Testis (tissue), 2 donors: ENCODE data around the gene MAP2K3.

ENCODE experiments used
- POLR2A ChIP-seq: fragments of 450-650 bp; IDR thresholded peaks from one replicate; pipeline ENCODE4 v1.6.1; 2017; ENCODE audit warnings: antibody characterized with exemption, mild to moderate bottlenecking, moderate library complexity
- TF ChIP-seq, protein P1 (sequence below), 3 experiments: fragments of 450-650 bp in 2 of 3; fragments of 200-600 bp in 1 of 3; sonication (generic) in 1 of 3; IDR thresholded peaks; one replicate each; pipeline ENCODE4 v1.5.1; 2016 to 2019; ENCODE audit warnings: antibody characterized with exemption in 3 of 3, mild to moderate bottlenecking in 2 of 3, moderate library complexity in 1 of 3

DNA sequence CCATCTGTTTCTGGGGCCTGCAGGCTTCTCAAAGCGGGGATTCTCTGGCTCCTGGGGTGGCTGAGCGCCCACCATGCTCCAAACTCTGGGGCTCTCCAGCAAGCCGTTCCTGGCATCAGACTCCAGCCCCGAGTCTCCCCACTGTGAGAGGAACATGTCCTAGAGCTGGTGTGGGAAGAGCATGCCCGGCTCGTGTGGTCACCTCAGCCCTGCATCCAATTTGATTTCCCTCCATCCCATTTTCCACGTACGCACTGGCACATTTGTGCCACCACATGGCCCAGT is 68.4 kb downstream of the MAP2K3 start:
- TF ChIP-seq, protein P1, sequence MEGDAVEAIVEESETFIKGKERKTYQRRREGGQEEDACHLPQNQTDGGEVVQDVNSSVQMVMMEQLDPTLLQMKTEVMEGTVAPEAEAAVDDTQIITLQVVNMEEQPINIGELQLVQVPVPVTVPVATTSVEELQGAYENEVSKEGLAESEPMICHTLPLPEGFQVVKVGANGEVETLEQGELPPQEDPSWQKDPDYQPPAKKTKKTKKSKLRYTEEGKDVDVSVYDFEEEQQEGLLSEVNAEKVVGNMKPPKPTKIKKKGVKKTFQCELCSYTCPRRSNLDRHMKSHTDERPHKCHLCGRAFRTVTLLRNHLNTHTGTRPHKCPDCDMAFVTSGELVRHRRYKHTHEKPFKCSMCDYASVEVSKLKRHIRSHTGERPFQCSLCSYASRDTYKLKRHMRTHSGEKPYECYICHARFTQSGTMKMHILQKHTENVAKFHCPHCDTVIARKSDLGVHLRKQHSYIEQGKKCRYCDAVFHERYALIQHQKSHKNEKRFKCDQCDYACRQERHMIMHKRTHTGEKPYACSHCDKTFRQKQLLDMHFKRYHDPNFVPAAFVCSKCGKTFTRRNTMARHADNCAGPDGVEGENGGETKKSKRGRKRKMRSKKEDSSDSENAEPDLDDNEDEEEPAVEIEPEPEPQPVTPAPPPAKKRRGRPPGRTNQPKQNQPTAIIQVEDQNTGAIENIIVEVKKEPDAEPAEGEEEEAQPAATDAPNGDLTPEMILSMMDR (IDR thresholded peaks at IDR 0.05), result no peak
- TF ChIP-seq POLR2A, result no peak
